ENCODE measurements around the gene CXCL1.

The CXCL1 gene

GRCh38 chr4:73917081-73917501 lies 47.9 kb downstream of the CXCL1 start:
- peak; percentile 96 for DNase-seq (ENCODE audit: low read depth)

DNA sequence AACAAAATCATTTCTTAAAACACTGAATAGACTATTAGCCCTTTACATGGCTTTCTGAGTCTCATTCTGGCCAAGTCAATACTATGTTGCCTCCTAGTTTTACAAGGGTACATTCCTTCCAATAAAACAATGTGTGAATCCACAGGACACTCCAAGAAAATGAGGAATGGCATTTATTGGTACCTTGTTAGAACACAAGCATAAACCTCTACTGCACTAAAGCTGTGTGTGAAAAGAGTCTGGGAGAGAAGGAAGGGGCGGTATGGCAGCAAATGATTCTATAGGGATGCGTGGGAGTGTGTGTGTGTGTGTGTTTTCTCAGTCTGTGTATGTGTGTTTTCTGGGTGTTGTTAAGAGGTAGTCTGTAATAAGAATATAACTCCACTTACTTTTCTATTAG lies 48.9 kb downstream of the CXCL1 start:
- peak; percentile 74 for DNase-seq (ENCODE audit: low read depth)

- DNase-seq (ENCODE audit: low read depth), result no peak
Observed at GRCh38 chr4:73919691-73920090, 50.5 kb downstream of the CXCL1 start.

Data from EH (cell line).